HEK293T (cell line): ENCODE data around the gene BRI3BP.

Experiments used
- CTCF ChIA-PET: fragments of 350-600 bp; formaldehyde crosslinking; extraction: SDS; loops from one replicate; lab custom pipeline; 2021; ENCODE audit warnings: antibody characterized with exemption, inconsistent platforms; lab: Yijun Ruan, JAX
- POLR2A ChIA-PET: fragments of 350-600 bp; formaldehyde crosslinking; extraction: SDS; loops from one replicate; lab custom pipeline; 2020; ENCODE audit warnings: antibody characterized with exemption, inconsistent platforms; lab: Yijun Ruan, JAX
- DNase-seq: peaks from one replicate; pipeline ENCODE4 v3.0.0; 2012; ENCODE audit warnings: mixed read lengths; ENCODE audit errors: extremely low spot score
- ARNT ChIP-seq: fragments of 450-650 bp; IDR thresholded peaks from 2 replicates; pipeline ENCODE4 v1.6.1; 2017; ENCODE audit warnings: mild to moderate bottlenecking
- BHLHE40 ChIP-seq: fragments of 450-650 bp; IDR thresholded peaks from 2 replicates; pipeline ENCODE4 v1.6.1; 2016; ENCODE audit warnings: mild to moderate bottlenecking, moderate library complexity, borderline replicate concordance
- CTBP1 ChIP-seq: fragments of 450-650 bp; IDR thresholded peaks from 2 replicates; pipeline ENCODE4 v1.6.1; 2016; ENCODE audit warnings: borderline replicate concordance
- ELF4 ChIP-seq: fragments of 450-650 bp; IDR thresholded peaks from 2 replicates; pipeline ENCODE4 v1.6.1; 2017; ENCODE audit warnings: antibody characterized with exemption
- FOXA1 ChIP-seq: fragments of 450-650 bp; IDR thresholded peaks from 2 replicates; pipeline ENCODE4 v1.6.1; 2016; ENCODE audit warnings: mild to moderate bottlenecking
- FOXK2 ChIP-seq: fragments of 450-650 bp; IDR thresholded peaks from 2 replicates; pipeline ENCODE4 v1.6.1; 2016; ENCODE audit warnings: mild to moderate bottlenecking
- FOXM1 ChIP-seq: fragments of 450-650 bp; IDR thresholded peaks from 2 replicates; pipeline ENCODE4 v1.6.1; 2017; ENCODE audit warnings: mild to moderate bottlenecking, borderline replicate concordance
- HDGF ChIP-seq: fragments of 450-650 bp; IDR thresholded peaks from 2 replicates; pipeline ENCODE4 v1.6.1; 2017; ENCODE audit warnings: antibody characterized with exemption, borderline replicate concordance
- L3MBTL2 ChIP-seq: fragments of 450-650 bp; conservative IDR thresholded peaks from 2 replicates; pipeline ENCODE4 v1.6.1; 2016; ENCODE audit warnings: mild to moderate bottlenecking
- LEF1 ChIP-seq: fragments of 450-650 bp; IDR thresholded peaks from 2 replicates; pipeline ENCODE4 v1.6.1; 2017; ENCODE audit warnings: mild to moderate bottlenecking, borderline replicate concordance
- SP1 ChIP-seq: fragments of 450-650 bp; IDR thresholded peaks from 2 replicates; pipeline ENCODE4 v1.6.1; 2017
- SUZ12 ChIP-seq: fragments of 450-650 bp; IDR thresholded peaks from 2 replicates; pipeline ENCODE4 v1.6.1; 2016; ENCODE audit warnings: mild to moderate bottlenecking
- TARDBP ChIP-seq: fragments of 450-650 bp; IDR thresholded peaks from 2 replicates; pipeline ENCODE4 v1.6.1; 2016
- TF ChIP-seq, protein P1 (sequence below): fragments of 450-650 bp; IDR thresholded peaks from 2 replicates; pipeline ENCODE4 v1.6.1; 2016

The BRI3BP gene

DNA sequence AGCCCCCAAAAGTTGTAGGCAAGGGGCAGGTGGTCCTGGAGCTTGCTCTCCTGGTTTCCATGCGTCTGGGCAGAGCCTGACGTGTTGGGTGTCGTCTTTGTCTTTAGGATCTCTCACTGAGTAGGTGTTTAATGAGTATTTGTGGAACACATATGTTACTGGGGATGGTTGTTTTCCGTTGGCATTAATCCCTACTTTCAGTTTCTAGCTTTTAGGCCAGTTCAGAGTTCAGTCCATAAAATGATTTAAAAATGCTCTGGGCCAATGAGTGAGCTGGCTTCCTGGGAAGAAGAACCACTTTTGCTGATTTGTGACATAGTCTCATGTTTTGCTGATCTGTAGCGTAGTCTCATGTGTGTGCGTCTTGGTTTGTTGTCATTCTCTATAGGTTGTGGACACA, 82.7 kb downstream of the BRI3BP start:
- DNase-seq = no peak
- POLR2A ChIA-PET = interaction anchor here (1.1 kb wide), 1 partner anchor 27 kb away, joined by 3 read pairs; no protein-coding TSS in a partner anchor
- CTCF ChIA-PET = no interaction called here

DNA sequence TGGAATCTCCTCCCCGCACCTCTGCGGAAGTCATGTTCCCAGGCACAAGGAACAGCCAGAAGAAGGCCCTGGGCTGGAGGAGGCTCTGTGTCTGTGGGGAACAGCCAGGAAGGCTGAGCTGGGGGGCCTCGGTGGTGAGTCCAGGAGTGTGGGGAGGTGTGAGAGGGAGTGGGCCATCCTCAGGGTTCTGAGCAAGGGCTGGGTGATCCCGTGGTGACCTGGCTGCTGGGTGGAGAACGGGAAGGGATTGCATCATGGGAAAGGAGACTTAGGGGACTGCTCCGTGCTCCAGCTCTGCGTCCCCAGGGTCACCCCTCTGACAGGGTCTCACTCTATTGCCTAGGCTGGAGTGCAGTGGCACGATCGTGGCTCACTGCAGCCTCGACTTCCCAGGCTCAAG, 85.6 kb downstream of the BRI3BP start:
- ChIA-PET CTCF (no interaction called here), POLR2A (no interaction called here)
- TF ChIP-seq LEF1 = no peak
- no peak for TF ChIP-seq TARDBP
- no peak for TF ChIP-seq FOXK2
- no peak for TF ChIP-seq SP1
- TF ChIP-seq ARNT = no peak
- TF ChIP-seq CTBP1 = no peak
- DNase-seq = no peak

More for the DNA sequence above, 82.7 kb downstream of the BRI3BP start:
- TF ChIP-seq ELF4 = no peak
- no peak for TF ChIP-seq ARNT
- TF ChIP-seq FOXM1 = no peak
- no peak for TF ChIP-seq HDGF
- no peak for TF ChIP-seq FOXA1
- no peak for TF ChIP-seq L3MBTL2

DNA sequence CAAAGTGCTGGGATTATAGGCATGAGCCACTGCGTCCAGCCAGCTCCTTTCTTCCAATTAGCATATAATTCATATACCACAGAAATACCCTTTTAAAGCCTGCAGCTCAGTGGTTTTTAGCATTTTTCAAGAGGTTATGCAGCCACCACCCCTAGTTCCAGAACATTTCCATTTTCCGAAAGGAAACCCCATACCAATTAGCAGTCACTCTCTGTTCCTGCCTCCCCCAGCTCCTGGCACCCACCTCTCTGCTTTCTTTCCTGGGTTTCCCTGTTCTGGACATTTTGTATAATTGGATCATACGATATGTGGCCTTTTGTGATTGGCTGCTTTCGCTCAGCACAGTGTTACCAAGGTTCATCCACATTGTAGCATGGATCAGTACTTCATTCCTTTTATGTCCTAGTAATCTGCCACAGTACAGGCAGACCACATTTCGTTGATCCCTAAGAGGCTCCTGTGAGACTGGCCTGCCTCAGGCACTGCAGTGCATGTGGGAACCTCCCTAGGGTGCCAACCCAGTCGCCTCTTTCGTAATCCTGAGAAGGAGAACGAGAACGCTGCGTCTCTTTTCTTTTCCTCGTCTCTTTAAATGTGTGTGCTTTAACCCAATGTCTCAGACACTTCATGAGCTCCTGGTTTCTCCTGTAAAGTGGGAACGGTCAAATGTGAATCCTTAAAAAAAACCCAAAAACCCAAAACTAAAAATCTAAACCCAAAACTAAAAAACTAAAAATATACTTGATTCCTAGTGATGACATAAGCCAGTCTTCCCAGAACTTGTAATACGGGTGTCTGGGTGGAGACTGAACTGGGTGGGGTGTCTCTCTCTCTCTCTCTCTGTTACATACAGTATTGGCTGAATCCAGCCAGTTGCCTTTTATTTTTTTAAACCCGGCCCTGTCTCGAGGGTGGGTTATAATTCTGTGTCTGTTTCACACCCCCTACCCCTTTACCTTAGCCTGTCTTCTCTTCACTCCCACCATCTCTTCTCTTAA, 86.5 kb downstream of the BRI3BP start:
- ChIA-PET POLR2A (no interaction called here), CTCF (no interaction called here)
- DNase-seq = no peak
- no peak for TF ChIP-seq FOXK2
- TF ChIP-seq FOXA1 = no peak
- no peak for TF ChIP-seq FOXM1
- no peak for TF ChIP-seq HDGF
- no peak for TF ChIP-seq SP1
- TF ChIP-seq SUZ12 = no peak
- TF ChIP-seq TARDBP = no peak
- TF ChIP-seq LEF1 = no peak
- TF ChIP-seq BHLHE40 = no peak
- TF ChIP-seq, protein P1, sequence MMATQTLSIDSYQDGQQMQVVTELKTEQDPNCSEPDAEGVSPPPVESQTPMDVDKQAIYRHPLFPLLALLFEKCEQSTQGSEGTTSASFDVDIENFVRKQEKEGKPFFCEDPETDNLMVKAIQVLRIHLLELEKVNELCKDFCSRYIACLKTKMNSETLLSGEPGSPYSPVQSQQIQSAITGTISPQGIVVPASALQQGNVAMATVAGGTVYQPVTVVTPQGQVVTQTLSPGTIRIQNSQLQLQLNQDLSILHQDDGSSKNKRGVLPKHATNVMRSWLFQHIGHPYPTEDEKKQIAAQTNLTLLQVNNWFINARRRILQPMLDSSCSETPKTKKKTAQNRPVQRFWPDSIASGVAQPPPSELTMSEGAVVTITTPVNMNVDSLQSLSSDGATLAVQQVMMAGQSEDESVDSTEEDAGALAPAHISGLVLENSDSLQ = no peak
